ACC112 (cell line): ENCODE measurements around the gene CROCC2.

Source experiments
- H2AFZ ChIP-seq: fragments of 200-600 bp; sonication (generic); one replicate; pipeline ENCODE4 v1.6.0; 2017; ENCODE audit warnings: antibody characterized with exemption, low read length; ENCODE audit not compliant: unreplicated experiment
- H3K27ac ChIP-seq: fragments of 200-600 bp; sonication (generic); 2 replicates; pipeline ENCODE4 v1.5.1; 2014; ENCODE audit warnings: low read depth, mild to moderate bottlenecking, antibody characterized with exemption, low read length, moderate library complexity
- H3K27me3 ChIP-seq: fragments of 200-600 bp; sonication (generic); 2 replicates; pipeline ENCODE4 v1.6.1; 2014; ENCODE audit warnings: mild to moderate bottlenecking, antibody characterized with exemption, low read length, moderate library complexity, mixed read lengths; ENCODE audit not compliant: insufficient read depth
- H3K36me3 ChIP-seq: fragments of 200-600 bp; sonication (generic); 2 replicates; pipeline ENCODE4 v1.6.1; 2016; ENCODE audit warnings: mild to moderate bottlenecking, antibody characterized with exemption, low read length, moderate library complexity, mixed read lengths; ENCODE audit not compliant: insufficient read depth
- H3K4me1 ChIP-seq: fragments of 200-600 bp; sonication (generic); one replicate; pipeline ENCODE4 v1.6.1; 2016; ENCODE audit warnings: low read length, mixed read lengths; ENCODE audit not compliant: insufficient read depth, unreplicated experiment, control insufficient read depth
- H3K4me3 ChIP-seq: fragments of 200-600 bp; sonication (generic); 2 replicates; pipeline ENCODE4 v1.5.1; 2014; ENCODE audit warnings: mild to moderate bottlenecking, low read depth, low read length
- H3K79me2 ChIP-seq: fragments of 200-600 bp; sonication (generic); one replicate; pipeline ENCODE4 v1.6.0; 2016; ENCODE audit warnings: low read length; ENCODE audit not compliant: control insufficient read depth, unreplicated experiment, insufficient read depth

CROCC2 gene

DNA sequence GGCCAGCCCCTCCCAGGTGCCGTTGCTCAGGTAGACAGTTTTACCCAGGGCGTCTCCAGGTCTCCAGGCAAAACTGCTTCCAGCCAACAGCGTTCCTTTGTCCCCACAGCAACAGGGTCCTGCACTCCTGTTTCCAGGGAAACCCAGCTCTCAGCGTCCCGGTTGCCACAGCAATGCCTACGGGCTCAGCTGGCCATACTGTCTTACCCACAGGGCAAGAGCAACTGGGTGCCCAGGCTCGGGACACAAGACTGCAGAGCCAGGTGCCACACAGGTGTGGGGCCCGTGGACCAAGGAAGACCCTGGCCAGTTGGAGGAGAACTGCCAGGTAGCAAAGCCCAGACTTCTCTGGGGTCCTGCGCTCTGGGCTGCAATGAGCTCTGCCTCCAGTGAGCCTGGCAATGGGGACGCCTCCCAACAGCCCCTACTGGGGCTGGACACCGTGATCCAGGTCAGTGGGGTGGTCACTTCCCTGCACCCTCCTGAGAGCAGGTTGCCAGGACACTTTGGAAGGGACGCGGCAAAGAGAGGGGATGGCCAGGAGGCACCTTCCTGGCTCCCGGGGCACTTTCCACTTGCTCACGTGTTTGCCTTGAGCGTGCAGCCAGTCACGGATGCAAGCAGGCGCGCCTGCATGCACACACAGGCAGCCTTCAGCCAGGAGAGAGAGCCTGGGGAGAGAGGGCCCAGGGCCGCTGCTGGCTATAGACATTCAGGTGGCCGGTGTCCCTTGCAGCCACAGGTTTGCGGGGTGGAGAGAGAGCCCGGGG, at the start of gene CROCC2:
CROCC2 (plus strand) TSS at position 196 of the 770 bp plus-strand sequence; CDS start at position 374, 178 bp downstream.
- Histone ChIP-seq H3K4me3 (no peak within 1 kb of the TSS), H2AFZ (no peak within 1 kb of the TSS), H3K36me3 (no peaks in the 10 kb centered on the region), H3K27ac (no peak within 1 kb of the TSS), H3K79me2 (no peaks in the 10 kb centered on the region), H3K27me3 (0 out of 2 replicates have a peak, but pooled peaks cover 3% of the 10 kb centered on the region), H3K4me1 (no peaks in the 10 kb centered on the region)

GRCh38 chr2:240857039-240858008, 48.8 kb upstream of the CROCC2 start:
- H3K4me3 ChIP-seq = no peak overlapping the region
- no peaks in the 10 kb centered on the region for H3K27me3 ChIP-seq
- no peaks in the 10 kb centered on the region for H3K79me2 ChIP-seq
- H3K4me1 ChIP-seq = no peaks in the 10 kb centered on the region
- H3K27ac ChIP-seq = no peak overlapping the region
- no peaks in the 10 kb centered on the region for H3K36me3 ChIP-seq
- H2AFZ ChIP-seq = no peak overlapping the region

DNA sequence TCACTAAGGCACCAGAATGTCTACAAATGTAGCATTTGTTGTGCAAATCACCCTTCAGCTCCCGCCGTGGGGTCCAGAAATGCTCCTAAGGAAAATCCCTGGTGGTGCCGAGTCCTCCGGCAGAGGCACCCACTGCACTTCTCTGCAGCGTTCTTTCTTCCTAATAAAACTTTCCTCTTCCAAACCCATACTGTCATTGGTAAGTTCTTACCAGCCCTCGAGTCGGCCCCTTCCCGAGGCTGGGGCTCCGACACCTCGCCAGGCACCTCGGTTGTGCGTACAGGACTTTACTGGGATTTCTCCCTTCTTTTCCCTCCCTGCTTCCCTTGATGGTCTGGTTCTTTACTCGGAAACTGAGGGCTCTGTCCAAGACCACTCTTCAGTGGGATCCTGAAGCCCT, 47.8 kb upstream of the CROCC2 start:
- no peak overlapping the region for H3K4me3 ChIP-seq
- H3K27ac ChIP-seq = no peak overlapping the region
- H3K36me3 ChIP-seq = no peaks in the 10 kb centered on the region
- H2AFZ ChIP-seq = no peak overlapping the region
- H3K27me3 ChIP-seq = peaks cover 3% of the 10 kb centered on the region; the same call in 1 of the 2 replicates
- no peaks in the 10 kb centered on the region for H3K4me1 ChIP-seq
- H3K79me2 ChIP-seq = no peaks in the 10 kb centered on the region

GRCh38 chr2:240858871-240859270, 47.3 kb upstream of the CROCC2 start:
- no peaks in the 10 kb centered on the region for H3K36me3 ChIP-seq
- no peaks in the 10 kb centered on the region for H3K4me1 ChIP-seq
- H3K27me3 ChIP-seq = peaks cover 9% of the 10 kb centered on the region; the same call in 1 of the 2 replicates
- H3K79me2 ChIP-seq = no peaks in the 10 kb centered on the region
- no peak overlapping the region for H2AFZ ChIP-seq
- H3K27ac ChIP-seq = no peak overlapping the region
- H3K4me3 ChIP-seq = no peak overlapping the region

DNA sequence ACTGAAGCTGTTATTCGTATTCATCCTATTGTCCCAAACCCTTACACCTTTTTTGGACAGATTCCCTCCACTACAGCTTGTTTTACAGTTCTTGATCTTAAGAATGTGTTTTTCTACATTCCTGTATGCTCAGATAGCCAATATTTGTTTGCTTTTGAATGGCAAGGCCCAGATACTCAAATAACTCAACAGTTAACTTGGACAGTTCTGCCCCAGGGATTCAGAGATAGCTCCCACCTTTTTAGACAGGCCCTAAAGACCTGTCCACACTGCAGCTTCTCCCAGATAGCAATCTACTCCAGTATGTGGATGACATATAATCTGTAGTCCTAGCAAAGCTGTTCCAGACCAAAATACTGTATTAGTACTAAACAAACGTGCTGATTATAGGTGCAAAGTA, 44.6 kb upstream of the CROCC2 start:
- no peak overlapping the region for H3K27ac ChIP-seq
- no peaks in the 10 kb centered on the region for H3K4me1 ChIP-seq
- H3K79me2 ChIP-seq = no peaks in the 10 kb centered on the region
- H3K36me3 ChIP-seq = no peaks in the 10 kb centered on the region
- no peak overlapping the region for H2AFZ ChIP-seq
- no peak overlapping the region for H3K4me3 ChIP-seq
- H3K27me3 ChIP-seq = peaks cover 17% of the 10 kb centered on the region

GRCh38 chr2:240864475-240864874, 41.7 kb upstream of the CROCC2 start:
- Histone ChIP-seq H3K27ac (no peak overlapping the region), H3K4me3 (no peak overlapping the region), H3K27me3 (peaks cover 20% of the 10 kb centered on the region), H3K36me3 (no peaks in the 10 kb centered on the region), H3K79me2 (no peaks in the 10 kb centered on the region), H2AFZ (no peak overlapping the region), H3K4me1 (no peaks in the 10 kb centered on the region)

GRCh38 chr2:240865391-240865790, 40.7 kb upstream of the CROCC2 start:
- H3K27me3 ChIP-seq = peaks cover 20% of the 10 kb centered on the region

DNA sequence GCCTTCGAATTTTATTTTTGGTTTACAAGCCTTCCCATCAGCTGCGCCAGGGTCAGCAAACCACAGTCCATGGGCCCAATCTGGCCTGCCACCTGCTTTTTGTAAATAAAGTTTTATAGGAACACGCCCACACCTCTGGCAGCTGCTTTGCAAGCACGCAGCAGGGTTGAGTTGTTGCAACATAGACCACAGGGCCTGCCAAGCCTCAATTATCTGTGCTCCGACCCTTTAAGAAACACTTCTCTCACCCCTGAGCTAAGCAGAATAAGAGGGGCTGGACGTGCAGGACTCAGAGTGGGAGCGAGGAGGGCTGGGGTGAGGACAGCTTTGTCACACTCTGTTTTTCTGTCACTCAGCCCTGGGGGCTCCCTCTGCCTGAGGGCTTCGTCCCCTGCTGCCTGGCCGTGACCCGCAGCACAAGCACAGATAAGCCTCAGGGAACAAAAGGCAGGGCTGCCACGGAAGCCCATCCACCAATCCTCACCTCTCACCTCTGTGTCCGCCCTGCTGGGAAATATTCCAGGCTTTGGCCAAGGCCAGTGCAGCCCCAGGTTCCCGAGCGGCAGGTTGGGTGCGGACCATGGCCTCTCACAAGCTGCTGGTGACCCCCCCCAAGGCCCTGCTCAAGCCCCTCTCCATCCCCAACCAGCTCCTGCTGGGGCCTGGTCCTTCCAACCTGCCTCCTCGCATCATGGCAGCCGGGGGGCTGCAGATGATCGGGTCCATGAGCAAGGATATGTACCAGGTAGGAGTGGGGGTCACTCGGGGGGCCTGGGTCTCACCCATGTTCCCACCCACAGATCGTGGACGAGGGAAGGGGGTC, 37.6 kb upstream of the CROCC2 start, which contains the start of gene AGXT:
AGXT (plus strand) TSS at position 539 of the 823 bp plus-strand sequence; CDS start at position 581, 42 bp downstream.
- Histone ChIP-seq H3K79me2 (no peaks in the 10 kb centered on the region), H3K27ac (no peak within 1 kb of the TSS), H3K4me1 (no peaks in the 10 kb centered on the region), H3K27me3 (peaks cover 15% of the 10 kb centered on the region), H3K4me3 (no peak within 1 kb of the TSS), H3K36me3 (no peaks in the 10 kb centered on the region), H2AFZ (no peak within 1 kb of the TSS)

More at GRCh38 chr2:240865391-240865790, 40.7 kb upstream of the CROCC2 start:
- no peaks in the 10 kb centered on the region for H3K36me3 ChIP-seq
- H2AFZ ChIP-seq = no peak overlapping the region
- no peak overlapping the region for H3K4me3 ChIP-seq
- H3K79me2 ChIP-seq = no peaks in the 10 kb centered on the region
- no peaks in the 10 kb centered on the region for H3K4me1 ChIP-seq
- H3K27ac ChIP-seq = no peak overlapping the region

DNA sequence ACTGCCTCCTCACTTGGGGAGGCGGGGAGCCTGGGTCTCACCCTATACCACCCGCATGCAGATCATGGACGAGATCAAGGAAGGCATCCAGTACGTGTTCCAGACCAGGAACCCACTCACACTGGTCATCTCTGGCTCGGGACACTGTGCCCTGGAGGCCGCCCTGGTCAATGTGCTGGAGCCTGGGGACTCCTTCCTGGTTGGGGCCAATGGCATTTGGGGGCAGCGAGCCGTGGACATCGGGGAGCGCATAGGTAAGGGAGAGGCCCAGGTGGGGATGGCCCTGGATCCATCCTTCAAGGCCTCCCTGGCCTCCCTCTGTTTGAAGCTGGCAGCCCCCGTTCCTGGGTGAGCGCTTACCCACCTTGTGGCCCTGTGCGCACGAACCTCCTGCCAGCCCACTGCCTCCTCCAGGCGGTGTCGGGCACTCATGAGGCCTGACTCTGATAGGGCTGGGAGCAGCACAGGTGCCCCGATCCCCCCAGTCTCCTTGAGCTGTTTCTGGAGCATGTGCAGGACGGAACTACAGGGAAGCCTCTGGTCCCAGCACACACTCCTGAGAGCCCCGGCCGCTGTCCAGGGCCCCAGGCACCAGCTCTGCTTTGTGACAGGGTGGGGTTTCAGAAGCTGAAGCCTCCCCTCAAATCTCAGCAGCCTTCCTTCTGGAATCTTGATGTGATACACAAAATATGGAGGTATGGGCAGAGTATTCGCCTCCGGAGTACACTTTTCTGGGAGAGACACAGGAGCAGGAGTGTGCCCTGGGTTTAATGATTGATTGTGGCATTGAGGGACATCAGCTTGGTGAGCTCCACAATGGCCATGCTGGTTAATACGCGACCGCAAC, 36.8 kb upstream of the CROCC2 start:
- no peaks in the 10 kb centered on the region for H3K36me3 ChIP-seq
- no peaks in the 10 kb centered on the region for H3K79me2 ChIP-seq
- H3K4me1 ChIP-seq = no peaks in the 10 kb centered on the region
- no peak overlapping the region for H3K27ac ChIP-seq
- no peak overlapping the region for H2AFZ ChIP-seq
- no peak overlapping the region for H3K4me3 ChIP-seq
- peaks cover 9% of the 10 kb centered on the region for H3K27me3 ChIP-seq
